Left ventricle myocardium inferior (tissue), 1 donor: ENCODE data around the gene ITGA1. TPM values are rescaled to one million over a fixed set of nuclear protein-coding genes. Genes with fewer than 3 reads are reported as not detected.

Experiments used
- DNase-seq: peaks from one replicate; pipeline ENCODE4 v3.0.0-alpha.2; 2020
- H3K27ac ChIP-seq: fragments of 200-600 bp; replicated peaks from 2 replicates; pipeline ENCODE4 v1.8.0; 2021
- H3K27me3 ChIP-seq: fragments of 200-600 bp; 2 replicates; pipeline ENCODE4 v1.8.0; 2021; ENCODE audit warnings: low read depth
- H3K36me3 ChIP-seq: fragments of 200-600 bp; 2 replicates; pipeline ENCODE4 v1.8.0; 2021
- H3K4me1 ChIP-seq: fragments of 200-600 bp; 2 replicates; pipeline ENCODE4 v1.8.0; 2021
- H3K4me3 ChIP-seq: fragments of 200-600 bp; 2 replicates; pipeline ENCODE4 v1.8.0; 2021; ENCODE audit warnings: mild to moderate bottlenecking, moderate library complexity
- H3K9me3 ChIP-seq: fragments of 200-600 bp; replicated peaks from 2 replicates; pipeline ENCODE4 v1.8.0; 2021
- intact Hi-C: fragments of 100-400 bp; cut with micrococcal nuclease; formaldehyde crosslinking; loops from one replicate; pipeline ENCODE4 v1.11.0; 2022
- total RNA-seq: library from RNA; stranded (reverse); fragmentation: NEBNext Ultra II Directional; extraction: Animal tissue kit (Norgen Biotek cat#: 25700); gene quantifications from one replicate; pipeline ENCODE4 v1.2.1, GENCODE V29; 2021
- TF ChIP-seq, protein P1 (sequence below): fragments of 200-600 bp; IDR thresholded peaks from 2 replicates; pipeline ENCODE4 v1.8.0; 2021; ENCODE audit warnings: antibody characterized with exemption, mild to moderate bottlenecking, borderline replicate concordance
- donor health status: DM: no; HTN: yes; CAD: no; lungs with severe emphysema.

ITGA1 gene
- total RNA-seq, 1 donor from 2014 or later: 28.4 TPM

DNA sequence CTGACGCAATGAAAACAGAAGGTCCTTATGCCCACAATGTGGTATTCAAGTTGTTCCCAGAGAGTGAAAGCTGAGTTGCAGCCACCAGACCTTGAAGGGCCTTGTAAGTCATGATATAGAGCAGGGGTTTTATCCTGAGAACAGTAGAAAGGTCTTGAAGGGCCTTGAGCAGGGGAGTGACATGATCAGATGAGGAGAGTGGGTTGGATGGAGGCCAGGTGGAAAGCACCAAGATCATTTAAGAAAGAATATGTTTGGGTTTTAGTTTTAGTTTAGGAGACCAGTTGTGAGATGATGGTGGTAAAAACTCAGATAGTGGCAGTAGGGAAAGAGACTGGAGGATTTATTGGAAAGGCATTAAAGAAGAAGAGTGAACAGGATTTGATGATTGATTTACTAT is 207.4 kb downstream of the ITGA1 start:
- Histone ChIP-seq H3K36me3 (no peaks in the 10 kb centered on the region), H3K27me3 (peaks cover 21% of the 10 kb centered on the region), H3K27ac (no peak overlapping the region), H3K9me3 (no peaks in the 10 kb centered on the region), H3K4me3 (no peak overlapping the region), H3K4me1 (peaks cover 7% of the 10 kb centered on the region)
- TF ChIP-seq, protein P1, sequence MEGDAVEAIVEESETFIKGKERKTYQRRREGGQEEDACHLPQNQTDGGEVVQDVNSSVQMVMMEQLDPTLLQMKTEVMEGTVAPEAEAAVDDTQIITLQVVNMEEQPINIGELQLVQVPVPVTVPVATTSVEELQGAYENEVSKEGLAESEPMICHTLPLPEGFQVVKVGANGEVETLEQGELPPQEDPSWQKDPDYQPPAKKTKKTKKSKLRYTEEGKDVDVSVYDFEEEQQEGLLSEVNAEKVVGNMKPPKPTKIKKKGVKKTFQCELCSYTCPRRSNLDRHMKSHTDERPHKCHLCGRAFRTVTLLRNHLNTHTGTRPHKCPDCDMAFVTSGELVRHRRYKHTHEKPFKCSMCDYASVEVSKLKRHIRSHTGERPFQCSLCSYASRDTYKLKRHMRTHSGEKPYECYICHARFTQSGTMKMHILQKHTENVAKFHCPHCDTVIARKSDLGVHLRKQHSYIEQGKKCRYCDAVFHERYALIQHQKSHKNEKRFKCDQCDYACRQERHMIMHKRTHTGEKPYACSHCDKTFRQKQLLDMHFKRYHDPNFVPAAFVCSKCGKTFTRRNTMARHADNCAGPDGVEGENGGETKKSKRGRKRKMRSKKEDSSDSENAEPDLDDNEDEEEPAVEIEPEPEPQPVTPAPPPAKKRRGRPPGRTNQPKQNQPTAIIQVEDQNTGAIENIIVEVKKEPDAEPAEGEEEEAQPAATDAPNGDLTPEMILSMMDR: no peak
- intact Hi-C loops: no loop called here
- no peak for DNase-seq

DNA sequence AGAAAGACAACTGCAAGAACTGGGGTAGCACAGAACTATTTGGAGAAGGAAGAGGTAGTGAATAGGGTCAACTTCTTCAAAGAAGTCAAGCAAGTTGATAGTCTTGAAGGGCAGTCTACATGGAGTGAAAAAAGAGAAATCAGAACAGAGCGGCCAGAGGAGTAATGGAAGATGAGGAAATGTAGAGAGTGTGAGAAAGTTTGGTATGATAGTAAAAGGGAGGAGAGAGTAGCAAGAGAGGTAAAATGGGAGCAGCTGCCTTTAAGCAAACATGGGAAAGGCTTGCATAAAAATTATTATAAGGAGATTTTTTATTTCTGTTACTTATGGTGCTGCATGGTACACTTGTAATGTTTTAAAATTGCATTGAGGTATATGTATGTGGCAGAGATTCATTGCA is 208.2 kb downstream of the ITGA1 start:
- H3K27ac ChIP-seq: no peak overlapping the region
- peaks cover 14% of the 10 kb centered on the region for H3K27me3 ChIP-seq
- H3K9me3 ChIP-seq: no peaks in the 10 kb centered on the region
- DNase-seq: no peak
- intact Hi-C loops: no loop called here
- no peaks in the 10 kb centered on the region for H3K36me3 ChIP-seq
- no peak overlapping the region for H3K4me3 ChIP-seq
- TF ChIP-seq, protein P1: no peak
- peaks cover under 1% of the 10 kb centered on the region for H3K4me1 ChIP-seq

DNA sequence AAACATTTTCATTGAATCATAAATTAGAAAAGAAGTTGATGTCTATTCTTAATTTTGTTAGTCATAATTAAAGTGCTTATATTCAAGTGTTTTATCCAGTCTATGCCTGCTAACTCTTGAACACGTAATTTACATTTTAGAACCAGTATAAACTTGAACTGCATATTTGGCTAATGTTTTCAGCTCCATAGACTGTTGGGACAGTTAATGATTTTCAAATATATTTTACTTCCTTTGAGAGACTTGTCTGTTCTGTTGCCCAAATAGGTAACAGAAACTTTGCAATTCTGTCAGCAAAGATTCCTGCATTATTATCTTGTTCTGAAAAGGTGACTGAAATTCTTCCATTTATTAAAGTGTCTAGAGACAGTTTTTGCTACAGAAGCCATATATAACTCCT is 209.3 kb downstream of the ITGA1 start:
- no peaks in the 10 kb centered on the region for H3K4me1 ChIP-seq
- peaks cover 6% of the 10 kb centered on the region for H3K27me3 ChIP-seq
- intact Hi-C loops: no loop called here
- no peak overlapping the region for H3K4me3 ChIP-seq
- no peaks in the 10 kb centered on the region for H3K36me3 ChIP-seq
- no peak for DNase-seq
- H3K27ac ChIP-seq: no peak overlapping the region
- TF ChIP-seq, protein P1: no peak
- no peaks in the 10 kb centered on the region for H3K9me3 ChIP-seq

DNA sequence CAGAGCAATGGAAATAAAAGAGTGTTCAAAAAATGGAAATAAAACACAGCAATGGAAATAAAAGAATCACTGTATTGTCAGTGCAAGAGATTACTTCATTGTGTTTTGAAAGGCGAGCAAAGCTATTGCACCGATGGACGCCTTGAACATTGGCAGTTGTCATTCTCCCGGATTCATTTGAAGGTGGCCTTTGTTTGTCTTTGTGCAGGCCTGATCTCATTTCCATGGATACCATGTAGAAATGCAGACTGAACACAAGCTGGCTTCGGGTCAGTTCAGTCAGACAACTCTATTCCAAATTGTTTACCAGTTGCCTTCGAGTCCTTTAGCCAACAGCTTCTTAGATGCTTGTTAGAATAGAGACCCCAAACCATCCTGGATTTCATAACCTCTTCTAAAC is 209.7 kb downstream of the ITGA1 start:
- Histone ChIP-seq H3K27me3 (peaks cover 2% of the 10 kb centered on the region), H3K27ac (no peak overlapping the region), H3K4me3 (no peak overlapping the region), H3K36me3 (no peaks in the 10 kb centered on the region), H3K9me3 (no peaks in the 10 kb centered on the region), H3K4me1 (no peaks in the 10 kb centered on the region)
- DNase-seq: no peak
- intact Hi-C loops: no loop called here
- TF ChIP-seq, protein P1: no peak

DNA sequence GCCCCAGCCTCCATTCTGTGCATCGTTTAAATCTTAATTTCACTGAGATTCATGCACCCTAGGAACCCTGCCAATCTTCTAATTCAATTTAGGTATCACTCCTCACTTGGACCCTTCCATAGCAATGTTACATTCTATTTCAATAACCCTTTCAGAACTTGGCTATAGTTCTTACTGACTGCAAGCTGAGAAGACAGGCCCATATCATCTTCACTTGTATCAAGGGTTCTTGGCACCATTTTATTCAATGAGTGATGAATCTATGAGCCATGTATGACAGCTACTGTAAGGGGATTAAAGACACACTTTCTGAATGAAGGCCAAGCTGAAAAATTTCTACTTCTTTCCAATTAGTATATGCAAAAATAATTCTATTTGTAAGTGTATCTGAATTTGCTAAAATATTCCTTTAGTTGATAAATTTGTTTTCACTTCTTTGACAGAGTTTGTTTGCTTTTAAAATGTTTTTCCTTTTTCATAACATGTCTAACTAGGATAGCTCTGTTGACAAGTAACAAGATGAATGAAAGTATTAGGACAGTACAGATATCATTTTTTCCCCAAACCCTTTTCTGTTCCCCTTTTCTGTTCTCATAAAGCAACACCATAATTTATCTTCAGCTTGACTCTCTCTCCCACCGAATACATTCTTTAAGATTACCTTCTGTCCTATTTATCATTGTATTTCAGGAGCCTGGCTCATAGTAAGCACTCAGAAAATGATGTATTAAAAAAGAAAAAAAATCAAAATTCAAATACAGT is 211.0 kb downstream of the ITGA1 start:
- Histone ChIP-seq H3K9me3 (no peaks in the 10 kb centered on the region), H3K36me3 (no peaks in the 10 kb centered on the region), H3K27ac (no peak overlapping the region), H3K4me1 (no peaks in the 10 kb centered on the region), H3K27me3 (no peaks in the 10 kb centered on the region), H3K4me3 (no peak overlapping the region)
- no peak for DNase-seq
- TF ChIP-seq, protein P1: no peak
- intact Hi-C loops: no loop called here
